Mesenchymal stem cell (in vitro differentiated cells and primary cell): ENCODE results near the gene RBM26.
A peak's percentile ranks its signal among the peaks of the same experiment; 100 is the strongest.

ENCODE experiments used
- DNase-seq: peaks from one replicate; pipeline ENCODE4 v3.0.0-alpha.2; 2013
- H2AFZ ChIP-seq: one replicate; pipeline ENCODE4 v1.6.1; 2013; ENCODE audit warnings: low read depth, mild to moderate bottlenecking, control low read depth, inconsistent platforms, low read length, moderate library complexity
- H2AK5ac ChIP-seq: 2 replicates; pipeline ENCODE4 v1.6.1; 2013; ENCODE audit warnings: low read length, moderate library complexity, mild to moderate bottlenecking, inconsistent platforms; ENCODE audit not compliant: severe bottlenecking
- H2BK120ac ChIP-seq: one replicate; pipeline ENCODE4 v1.6.1; 2013; ENCODE audit warnings: low read depth, mild to moderate bottlenecking, inconsistent platforms, low read length, moderate library complexity
- H2BK12ac ChIP-seq, 2 experiments: one replicate each; pipeline ENCODE4 v1.6.1; 2013; ENCODE audit warnings: inconsistent platforms in 2 of 2, low read length in 2 of 2, mild to moderate bottlenecking in 2 of 2, moderate library complexity in 2 of 2, control low read depth in 1 of 2
- H2BK15ac ChIP-seq: one replicate; pipeline ENCODE4 v1.6.1; 2013; ENCODE audit warnings: mild to moderate bottlenecking, low read depth, inconsistent platforms; ENCODE audit not compliant: poor library complexity, severe bottlenecking
- H2BK5ac ChIP-seq: 2 replicates; pipeline ENCODE4 v1.6.1; 2013; ENCODE audit warnings: low read depth, mild to moderate bottlenecking, low read length, control low read depth, inconsistent platforms; ENCODE audit not compliant: poor library complexity, severe bottlenecking
- H3K14ac ChIP-seq, 2 experiments: one replicate each; pipeline ENCODE4 v1.6.1; 2013; ENCODE audit warnings: inconsistent platforms in 2 of 2, low read length in 2 of 2, control low read depth in 1 of 2, mild to moderate bottlenecking in 1 of 2, moderate library complexity in 1 of 2
- H3K18ac ChIP-seq, 2 experiments: one replicate each; pipeline ENCODE4 v1.6.1; 2013; ENCODE audit warnings: inconsistent platforms in 2 of 2, low read length in 2 of 2, control low read depth in 1 of 2, low read depth in 1 of 2, mild to moderate bottlenecking in 1 of 2
- H3K23ac ChIP-seq, 2 experiments: one replicate each; pipeline ENCODE4 v1.6.1; 2013; ENCODE audit warnings: inconsistent platforms in 2 of 2, low read length in 2 of 2, mild to moderate bottlenecking in 2 of 2, moderate library complexity in 2 of 2, control low read depth in 1 of 2
- H3K27ac ChIP-seq: 2 replicates; pipeline ENCODE4 v1.5.1; 2013; ENCODE audit warnings: mild to moderate bottlenecking, moderate library complexity, low read length, control low read depth, inconsistent platforms; ENCODE audit not compliant: poor library complexity, severe bottlenecking
- H3K27me3 ChIP-seq, 2 experiments: 2 replicates each; pipeline versions ENCODE4 v1.6.1 to v1.7.0; 2013; ENCODE audit warnings: low read length in 2 of 2, mild to moderate bottlenecking in 2 of 2, moderate library complexity in 2 of 2, control low read depth in 1 of 2, inconsistent platforms in 1 of 2; ENCODE audit not compliant: control insufficient read depth in 1 of 2, insufficient read depth in 1 of 2
- H3K36me3 ChIP-seq, 2 experiments: 2 replicates each; pipeline versions ENCODE4 v1.6.1 to v1.7.0; 2013; ENCODE audit warnings: low read length in 2 of 2, control low read depth in 1 of 2, inconsistent platforms in 1 of 2, low read depth in 1 of 2, mild to moderate bottlenecking in 1 of 2; ENCODE audit not compliant: insufficient read depth in 2 of 2, control insufficient read depth in 1 of 2
- H3K4ac ChIP-seq, 2 experiments: one replicate each; pipeline ENCODE4 v1.6.1; 2013; ENCODE audit warnings: inconsistent platforms in 2 of 2, low read length in 2 of 2, mild to moderate bottlenecking in 2 of 2, moderate library complexity in 2 of 2, control low read depth in 1 of 2, low read depth in 1 of 2
- H3K4me1 ChIP-seq: 2 replicates; pipeline ENCODE4 v1.6.1; 2013; ENCODE audit warnings: low read depth, low read length, control low read depth; ENCODE audit not compliant: control insufficient read depth, insufficient read depth
- H3K4me2 ChIP-seq: 2 replicates; pipeline ENCODE4 v1.6.1; 2013; ENCODE audit warnings: low read length, mild to moderate bottlenecking, inconsistent platforms; ENCODE audit not compliant: poor library complexity, severe bottlenecking
- H3K4me3 ChIP-seq, 2 experiments: 2 replicates each; pipeline versions ENCODE4 v1.5.1 to v1.7.0; 2013; ENCODE audit warnings: low read length in 2 of 2, mild to moderate bottlenecking in 2 of 2, control low read depth in 1 of 2, low read depth in 1 of 2; ENCODE audit not compliant: insufficient read depth in 1 of 2
- H3K79me1 ChIP-seq: replicated peaks from 2 replicates; pipeline ENCODE4 v1.6.1; 2013; ENCODE audit warnings: mild to moderate bottlenecking, control low read depth, low read length, inconsistent platforms; ENCODE audit not compliant: poor library complexity, severe bottlenecking
- H3K9ac ChIP-seq: 2 replicates; pipeline ENCODE4 v1.7.0; 2013; ENCODE audit warnings: mild to moderate bottlenecking, low read length, moderate library complexity
- H3K9me3 ChIP-seq: 2 replicates; pipeline ENCODE4 v1.7.0; 2013; ENCODE audit warnings: mild to moderate bottlenecking, low read length; ENCODE audit not compliant: control insufficient read depth
- H4K8ac ChIP-seq: one replicate; pipeline ENCODE4 v1.6.1; 2013; ENCODE audit warnings: inconsistent platforms, mild to moderate bottlenecking, low read length, moderate library complexity
- H4K91ac ChIP-seq: one replicate; pipeline ENCODE4 v1.6.1; 2013; ENCODE audit warnings: mild to moderate bottlenecking, low read length, inconsistent platforms
- WGBS: methylation state at CpG from one replicate; pipeline ENCODE4 v1.1.7; 2013; ENCODE audit warnings: mixed read lengths; 5-methylcytosine and 5-hydroxymethylcytosine counted together

RBM26 gene

DNA sequence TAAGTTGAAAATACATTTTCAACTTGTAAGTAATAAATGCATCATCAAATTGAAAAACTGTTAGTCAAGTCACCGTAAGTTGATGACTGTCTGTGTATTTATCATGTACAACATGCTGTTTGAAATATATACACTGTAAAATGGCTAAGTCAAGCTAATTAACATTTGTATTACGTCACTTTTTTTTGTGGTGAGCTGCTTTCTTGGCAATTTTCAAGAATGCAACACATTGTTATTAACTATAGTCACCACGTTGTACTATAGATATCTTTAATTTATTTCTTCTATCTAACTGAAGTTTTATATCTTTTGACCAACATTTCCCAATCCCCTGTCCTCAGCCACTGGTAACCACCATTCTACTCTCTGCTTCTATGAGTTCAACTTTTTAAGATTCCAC lies 57.0 kb downstream of the RBM26 start:
- DNase-seq, result peak; percentile 11
- no peaks in the 10 kb centered on the region for H3K4me1 ChIP-seq

DNA sequence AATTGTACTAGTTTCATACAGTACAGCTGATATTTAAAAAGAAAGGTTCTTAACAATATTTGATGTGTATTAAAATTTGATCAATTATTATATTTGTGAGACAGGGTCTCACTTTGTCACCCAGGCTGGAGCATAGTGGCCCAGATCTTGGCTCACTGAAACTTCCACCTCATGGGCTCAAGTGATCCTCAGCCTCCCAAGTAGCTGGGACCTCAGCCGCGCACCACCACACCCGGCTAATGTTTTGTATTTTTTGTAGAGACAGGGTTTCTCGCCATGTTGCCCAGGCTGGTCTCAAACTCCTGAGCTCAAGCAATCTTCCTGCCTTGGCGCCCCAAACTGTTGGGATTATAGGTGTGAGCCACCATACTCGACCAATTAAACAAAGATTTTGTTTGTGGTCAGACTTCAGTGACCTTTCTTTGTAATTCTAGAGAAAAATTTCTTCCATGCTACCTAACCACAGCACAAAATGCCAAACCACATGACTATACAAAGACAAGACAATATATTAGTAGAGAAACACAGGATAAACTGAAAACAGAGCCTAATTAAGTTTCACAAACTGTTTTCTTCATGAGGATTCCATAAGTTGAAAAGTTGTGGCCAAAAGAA lies 59.6 kb downstream of the RBM26 start:
- H3K79me1 ChIP-seq, result peaks cover 6% of the 10 kb centered on the region
- no peak overlapping the region for H3K9ac ChIP-seq
- no peak overlapping the region for H2BK12ac ChIP-seq
- H3K18ac ChIP-seq, result no peak overlapping the region
- 95% methylated on average over 6 of the region's 6 CpGs for WGBS
- H2BK15ac ChIP-seq, result no peak overlapping the region
- H3K4ac ChIP-seq, result no peak overlapping the region
- no peaks in the 10 kb centered on the region for H3K4me1 ChIP-seq
- H3K36me3 ChIP-seq, result peaks cover 0 to 81% of the 10 kb centered on the region in 2 experiments
- no peaks in the 10 kb centered on the region for H3K9me3 ChIP-seq
- H4K91ac ChIP-seq, result no peak overlapping the region
- no peak overlapping the region for H3K27ac ChIP-seq
- no peak overlapping the region for H2AFZ ChIP-seq
- H3K27me3 ChIP-seq, result no peaks in the 10 kb centered on the region
- no peak overlapping the region for H3K14ac ChIP-seq
- DNase-seq, result no peak
- no peak overlapping the region for H2AK5ac ChIP-seq
- no peak overlapping the region for H3K23ac ChIP-seq
- H4K8ac ChIP-seq, result no peak overlapping the region
- no peak overlapping the region for H3K4me2 ChIP-seq
- no peak overlapping the region for H2BK5ac ChIP-seq
- no peak overlapping the region for H3K4me3 ChIP-seq
- no peak overlapping the region for H2BK120ac ChIP-seq

More for the DNA sequence above, 57.0 kb downstream of the RBM26 start:
- no peak overlapping the region for H4K91ac ChIP-seq
- no peak overlapping the region for H2AFZ ChIP-seq
- no peak overlapping the region for H3K23ac ChIP-seq
- H2BK120ac ChIP-seq, result no peak overlapping the region
- no peaks in the 10 kb centered on the region for H3K27me3 ChIP-seq
- H2BK15ac ChIP-seq, result no peak overlapping the region
- H3K4me2 ChIP-seq, result no peak overlapping the region
- H3K36me3 ChIP-seq, result peaks cover 0 to 80% of the 10 kb centered on the region in 2 experiments
- H3K9ac ChIP-seq, result no peak overlapping the region
- no peak overlapping the region for H2BK12ac ChIP-seq
- H3K79me1 ChIP-seq, result peaks cover 6% of the 10 kb centered on the region
- H3K9me3 ChIP-seq, result no peaks in the 10 kb centered on the region
- H3K4ac ChIP-seq, result no peak overlapping the region
- H3K27ac ChIP-seq, result no peak overlapping the region
- H3K4me3 ChIP-seq, result no peak overlapping the region
- no CpG with 5 or more reads among the region's 3 CpGs for WGBS
- no peak overlapping the region for H4K8ac ChIP-seq
- H3K18ac ChIP-seq, result no peak overlapping the region
- H2BK5ac ChIP-seq, result no peak overlapping the region
- no peak overlapping the region for H3K14ac ChIP-seq
- no peak overlapping the region for H2AK5ac ChIP-seq

DNA sequence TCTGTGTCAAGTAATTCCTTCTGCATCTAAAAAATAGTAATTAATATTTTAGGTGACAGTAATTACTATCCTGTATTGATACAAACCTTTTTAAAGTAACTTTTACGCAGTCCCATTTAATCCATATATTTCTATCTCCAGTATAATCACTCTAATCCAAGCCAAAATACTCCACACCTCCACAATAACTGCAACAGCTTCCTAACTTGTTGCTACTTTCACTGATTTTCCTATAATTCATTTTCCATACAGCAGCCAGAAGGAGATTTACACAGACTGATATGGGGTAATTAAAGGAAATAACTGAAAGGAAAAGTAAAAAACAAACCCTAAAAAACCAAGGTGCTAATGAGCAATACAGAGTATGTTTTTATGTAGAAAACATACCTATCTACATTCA lies 64.9 kb downstream of the RBM26 start:
- Histone ChIP-seq H3K4me1 (no peaks in the 10 kb centered on the region), H3K4me3 (no peak overlapping the region), H3K4ac (no peak overlapping the region), H3K79me1 (peaks cover 5% of the 10 kb centered on the region), H3K4me2 (no peak overlapping the region), H3K9me3 (no peaks in the 10 kb centered on the region), H4K91ac (no peak overlapping the region), H3K18ac (no peak overlapping the region), H2BK120ac (no peak overlapping the region), H3K36me3 (peaks cover 3 to 98% of the 10 kb centered on the region in 2 experiments), H3K9ac (no peak overlapping the region), H2AK5ac (no peak overlapping the region), H2BK12ac (no peak overlapping the region), H3K23ac (no peak overlapping the region), H2AFZ (no peak overlapping the region), H3K14ac (no peak overlapping the region), H4K8ac (no peak overlapping the region), H3K27me3 (no peaks in the 10 kb centered on the region), H2BK15ac (no peak overlapping the region), H3K27ac (no peak overlapping the region), H2BK5ac (no peak overlapping the region)
- 100% methylated on average over 1 of the region's 1 CpG for WGBS
- no peak for DNase-seq

DNA sequence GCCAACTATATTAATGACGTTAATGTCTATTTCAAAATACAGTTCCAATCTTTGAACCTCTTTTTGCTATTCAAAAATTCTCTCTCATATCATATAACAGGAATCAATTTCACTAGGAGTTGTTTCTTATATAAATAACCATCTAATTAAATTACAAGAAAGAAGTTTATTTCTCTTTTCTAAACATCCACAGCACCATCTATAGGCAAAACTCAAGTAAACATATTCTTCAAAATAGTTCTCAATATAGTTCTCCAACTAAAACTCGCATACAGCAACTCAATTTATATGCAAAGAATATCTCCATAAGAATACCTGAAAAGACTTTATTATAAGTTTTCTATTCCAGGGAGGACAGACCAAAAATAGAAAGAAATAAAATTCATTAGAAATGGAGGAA lies 65.6 kb downstream of the RBM26 start:
- Histone ChIP-seq H3K14ac (no peak overlapping the region), H3K27me3 (no peaks in the 10 kb centered on the region), H4K91ac (no peak overlapping the region), H2BK12ac (no peak overlapping the region), H3K4me1 (no peaks in the 10 kb centered on the region), H3K9me3 (no peaks in the 10 kb centered on the region), H3K4me2 (no peak overlapping the region), H3K9ac (no peak overlapping the region), H3K4me3 (no peak overlapping the region), H2BK120ac (no peak overlapping the region), H2BK5ac (no peak overlapping the region), H2AK5ac (no peak overlapping the region), H4K8ac (no peak overlapping the region), H3K23ac (no peak overlapping the region), H3K79me1 (peaks cover 5% of the 10 kb centered on the region), H3K4ac (no peak overlapping the region), H2AFZ (no peak overlapping the region), H3K27ac (no peak overlapping the region), H3K18ac (no peak overlapping the region), H3K36me3 (peaks cover 3 to 99% of the 10 kb centered on the region in 2 experiments), H2BK15ac (no peak overlapping the region)
- 100% methylated on average over 2 of the region's 2 CpGs for WGBS
- DNase-seq, result no peak
